NCI-H2227 treated with DMSO at 0.1 percent for 48 hours (cell line): ENCODE measurements around the gene PC.
"Not testable (repeated sequence)": the region's sequence is repeated elsewhere in the genome, so short reads cannot be mapped to it uniquely, and the experiment has no call there.

Experiments used
- DNase-seq: peaks from one replicate; lab custom pipeline; 2025; lab: John Stamatoyannopoulos, UW

Gene PC

GRCh38 chr11:66978717-66979116 lies 20.5 kb upstream of the PC start:
- no peak for DNase-seq

GRCh38 chr11:66978229-66978628 lies 20.0 kb upstream of the PC start:
- DNase-seq, result no peak

DNA sequence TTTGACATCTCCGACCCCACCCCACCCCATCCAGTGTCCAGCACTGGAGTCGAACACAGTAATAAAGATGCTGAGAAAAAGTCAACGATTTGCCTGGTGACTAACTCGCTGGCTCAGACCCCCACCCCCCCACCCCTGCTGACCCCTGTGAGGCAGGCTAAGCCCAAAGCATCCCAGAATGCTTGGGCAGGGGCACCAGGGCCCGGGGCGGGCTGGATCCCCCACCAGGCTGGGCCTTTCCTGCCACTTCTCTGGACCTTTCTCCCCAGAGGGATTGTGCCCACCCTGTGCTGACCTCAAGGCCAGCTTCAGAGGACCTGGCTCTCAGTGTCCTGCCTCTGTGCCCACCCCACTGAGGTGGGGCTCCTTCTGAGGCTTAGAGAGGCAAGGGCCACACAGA lies 18.7 kb upstream of the PC start:
- no peak for DNase-seq

- no peak for DNase-seq
Measured at GRCh38 chr11:66976028-66976467, 17.9 kb upstream of the PC start.

DNA sequence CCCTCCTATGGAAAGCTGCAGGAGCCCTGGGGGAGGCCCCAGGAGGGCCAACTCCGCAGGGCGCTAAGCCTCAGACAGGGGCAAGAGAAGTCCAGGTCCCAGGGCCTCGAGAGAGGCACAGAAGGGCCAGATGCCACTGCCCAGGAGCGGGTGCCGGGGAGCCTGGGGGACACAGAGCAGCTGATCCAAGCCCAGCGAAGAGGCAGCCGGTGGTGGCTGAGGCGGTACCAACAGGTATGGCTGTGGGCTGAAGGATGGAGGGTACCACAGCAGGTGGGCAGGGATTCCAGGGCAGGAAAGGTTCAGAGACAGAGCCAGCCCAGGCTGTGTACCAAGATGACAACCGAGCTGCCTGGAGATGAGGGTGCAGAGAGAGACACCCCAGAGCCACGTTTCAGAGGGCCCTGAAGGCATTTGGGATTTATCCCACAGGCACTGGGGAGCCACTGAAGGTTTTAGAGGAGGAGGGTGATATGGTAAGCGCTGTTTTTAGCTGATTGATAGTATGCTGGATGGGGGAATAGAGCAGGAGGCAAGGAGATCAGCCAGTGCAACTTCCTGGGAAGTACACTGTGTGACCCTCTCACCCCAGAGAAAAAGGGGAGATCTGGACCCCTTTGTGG lies 17.3 kb upstream of the PC start:
- no peak for DNase-seq

DNA sequence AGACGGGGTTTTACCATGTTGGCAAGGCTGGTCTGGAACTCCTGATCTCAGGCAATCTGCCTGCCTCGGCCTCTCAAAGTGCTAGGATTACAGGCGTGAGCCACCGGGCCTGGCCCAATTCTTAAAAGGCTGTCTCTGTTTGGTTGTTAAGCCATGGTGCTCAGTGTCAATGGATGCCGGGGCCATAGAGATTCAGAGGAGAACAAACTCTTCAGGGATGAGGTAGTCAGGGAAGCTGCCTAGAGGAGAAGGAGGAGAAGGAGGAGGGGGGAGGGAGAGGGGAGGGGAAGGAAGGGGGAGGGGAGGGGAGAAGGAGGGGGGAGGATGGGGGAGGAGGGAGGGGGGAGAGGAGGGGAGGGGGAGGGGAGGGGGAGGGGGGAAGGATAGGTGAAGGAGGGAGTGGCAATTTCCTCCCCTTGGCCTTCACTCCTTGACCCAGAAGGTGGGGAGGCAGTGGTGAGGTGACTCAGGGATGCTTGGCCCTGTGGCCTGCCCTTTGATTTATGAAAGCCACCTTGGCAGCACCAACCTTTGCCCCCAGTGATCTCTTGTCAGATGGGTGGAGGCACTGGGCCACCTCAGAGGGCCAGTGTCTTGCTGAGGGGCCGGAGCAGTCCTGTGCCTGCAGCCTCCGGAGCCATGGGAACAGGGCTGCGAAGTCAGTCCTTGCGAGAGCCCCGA lies 16.7 kb upstream of the PC start, which contains the start of gene C11orf86:
Gene C11orf86, plus strand, starts transcription at position 581 of the 681 bp plus-strand sequence. Its CDS starts 59 bp downstream, at position 640.
- no peak for DNase-seq

DNA sequence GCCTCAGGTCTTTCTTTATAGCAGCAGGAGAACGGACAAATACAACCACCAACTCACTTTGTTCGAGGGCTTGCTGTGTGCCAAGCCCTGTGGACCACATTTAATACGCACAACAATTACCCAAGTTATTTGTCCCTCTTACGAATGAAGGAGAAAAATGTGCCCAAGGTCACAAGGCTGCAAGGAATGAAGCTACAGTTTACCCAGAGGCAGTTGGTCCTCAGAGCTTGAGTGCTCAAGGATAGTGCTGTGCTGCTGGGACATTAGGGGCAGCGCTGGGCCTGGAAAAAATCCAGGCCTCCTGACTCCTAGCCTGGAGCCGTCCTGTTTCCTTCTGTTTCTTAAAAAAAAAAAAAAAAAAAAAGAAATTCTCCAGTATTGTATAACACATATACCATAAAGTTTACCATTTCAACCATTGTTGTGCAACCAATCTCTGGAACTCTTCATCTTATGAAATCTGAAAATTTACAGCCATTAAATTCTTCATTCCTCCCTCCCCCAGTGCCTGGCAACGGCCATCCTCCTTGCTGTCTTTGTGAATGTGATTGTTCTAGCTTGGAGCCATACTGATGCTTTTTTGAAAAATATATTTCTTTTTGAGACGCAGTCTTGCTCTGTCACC lies 15.9 kb upstream of the PC start:
- no peak for DNase-seq

DNA sequence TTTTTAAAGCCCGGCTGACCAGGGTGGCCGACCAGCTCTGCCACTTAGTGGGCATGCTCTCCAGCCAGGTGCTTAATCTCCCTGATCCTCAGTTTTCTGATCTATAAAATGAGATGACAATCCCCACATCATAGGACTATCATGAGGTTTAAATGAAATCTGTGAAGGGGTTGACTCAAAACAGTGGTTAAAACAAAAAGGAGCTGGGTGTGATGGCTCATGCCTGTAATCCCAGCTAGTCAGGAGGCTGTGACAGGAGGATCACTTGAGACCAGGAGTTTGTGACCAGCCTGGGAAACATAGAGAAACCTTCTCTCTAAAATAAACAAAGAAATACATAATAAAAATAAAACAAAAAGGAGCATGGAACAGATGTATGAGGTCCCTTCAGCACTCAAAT lies 13.3 kb upstream of the PC start:
- DNase-seq, result no peak

DNA sequence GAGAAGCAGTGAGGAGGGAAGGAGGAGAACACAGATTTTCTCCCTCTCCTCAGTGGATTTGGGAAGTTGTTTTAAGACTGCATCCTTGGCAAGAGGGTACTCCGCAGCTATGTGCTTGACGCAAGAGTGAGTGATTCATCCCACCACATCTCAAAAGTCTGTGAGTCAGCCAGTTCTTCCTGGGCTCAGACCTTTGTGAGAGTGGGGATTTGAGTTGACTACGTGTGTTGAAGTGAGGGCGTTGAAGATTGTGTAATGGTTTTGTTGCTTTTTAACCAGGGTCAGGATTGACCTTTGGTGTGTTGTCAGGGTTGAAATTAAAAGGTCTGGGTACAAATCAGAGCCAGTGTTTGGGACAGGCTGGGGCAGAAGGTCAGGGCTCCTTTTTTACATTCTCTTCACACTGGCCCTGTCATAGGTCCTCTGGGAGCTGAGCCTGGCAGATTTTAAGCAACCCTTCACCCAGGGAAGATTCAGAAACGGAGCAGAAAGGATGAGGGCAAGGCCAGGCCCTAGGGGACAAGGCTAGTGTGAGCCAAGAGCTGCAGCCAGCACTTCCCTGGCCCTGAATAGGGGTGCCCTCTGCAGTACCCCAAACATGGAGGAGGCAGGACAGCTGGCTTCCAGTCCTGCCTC lies 12.7 kb upstream of the PC start:
- no peak for DNase-seq

GRCh38 chr11:66970371-66970806 lies 12.2 kb upstream of the PC start:
- DNase-seq, result no peak

DNA sequence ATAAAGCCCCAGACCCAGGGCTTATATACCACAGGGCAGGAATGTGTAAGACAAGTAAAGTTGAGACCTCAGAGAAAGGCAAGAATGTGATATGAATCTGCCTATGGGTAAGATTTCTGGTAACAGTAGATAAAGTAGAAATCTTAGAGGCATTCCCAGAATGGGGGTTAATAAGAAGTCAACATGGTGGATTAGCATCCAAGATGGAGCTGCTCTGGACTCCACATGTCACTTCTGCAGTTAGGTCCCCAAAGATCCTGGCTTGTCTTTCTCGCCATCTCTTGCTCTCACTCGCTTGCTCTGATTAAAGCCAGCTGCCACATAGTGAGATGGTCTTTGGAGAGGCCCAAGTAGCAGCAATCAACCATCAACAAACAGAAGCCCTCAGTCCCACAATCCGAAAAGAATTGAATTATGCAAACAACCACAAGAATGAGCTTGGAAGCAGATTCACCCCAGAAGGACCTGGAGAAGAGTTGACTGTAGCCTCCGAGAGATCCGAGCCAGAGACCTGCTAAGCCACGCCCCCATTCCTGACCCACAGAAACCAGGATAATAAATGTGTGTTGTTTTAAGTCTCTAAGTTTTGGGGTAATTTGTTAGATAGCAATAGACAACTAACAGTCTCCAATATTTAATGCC lies 11.5 kb upstream of the PC start:
- DNase-seq, result no peak

DNA sequence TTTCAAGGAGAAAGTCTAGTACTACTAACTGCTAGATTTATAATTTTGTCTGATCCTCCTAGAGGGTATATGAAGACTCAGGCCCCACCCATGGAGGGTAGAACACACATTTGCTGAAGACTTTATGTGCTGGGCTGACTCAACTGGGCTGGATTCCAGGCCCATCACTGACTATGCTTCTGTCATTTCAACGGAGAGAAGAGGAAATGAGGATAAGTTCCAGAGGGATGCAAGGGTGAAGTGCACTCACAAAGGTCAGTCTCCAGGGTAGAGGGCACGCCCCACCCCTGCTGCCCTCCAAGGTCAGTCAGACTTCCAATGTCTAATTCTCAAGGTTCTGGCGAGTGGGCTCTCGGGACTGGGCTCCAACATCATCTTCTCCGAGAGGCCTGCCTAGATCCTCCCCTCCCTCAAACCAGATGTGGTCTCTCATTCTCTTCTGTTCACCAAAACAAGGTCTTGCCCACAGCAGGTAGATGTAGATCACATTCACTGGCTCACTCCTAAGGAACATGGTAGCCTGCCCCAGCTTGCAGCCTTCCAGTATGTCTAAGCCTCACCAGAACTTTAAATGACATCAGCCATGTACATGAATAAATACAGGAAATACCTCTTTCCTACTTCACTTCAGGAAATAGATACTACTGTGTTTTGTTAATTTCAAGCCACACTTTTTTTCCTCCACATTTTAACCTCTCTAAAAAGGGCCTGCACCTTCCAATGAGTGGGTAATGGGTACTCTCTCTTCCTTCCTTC lies 9.7 kb upstream of the PC start:
- DNase-seq, result no peak

DNA sequence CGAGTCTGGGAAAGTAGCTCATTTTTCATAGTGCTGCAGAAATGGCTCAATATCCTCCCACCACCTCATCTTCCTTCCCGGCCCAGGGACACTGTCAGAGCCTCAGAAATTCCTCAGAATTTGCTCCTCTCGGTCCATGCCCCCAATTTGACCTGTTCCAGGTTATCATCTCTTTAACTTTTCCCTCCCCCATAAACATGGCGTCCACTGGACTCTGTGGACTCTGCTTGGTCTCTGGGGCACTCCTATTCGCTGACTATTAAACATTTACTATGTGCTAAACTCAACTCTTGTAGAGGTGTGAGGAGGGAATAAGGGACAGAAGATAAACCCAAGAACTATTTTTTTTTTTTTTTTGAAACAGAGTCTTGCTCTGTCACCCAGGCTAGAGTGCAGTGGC lies 8.2 kb upstream of the PC start:
- no peak for DNase-seq

DNA sequence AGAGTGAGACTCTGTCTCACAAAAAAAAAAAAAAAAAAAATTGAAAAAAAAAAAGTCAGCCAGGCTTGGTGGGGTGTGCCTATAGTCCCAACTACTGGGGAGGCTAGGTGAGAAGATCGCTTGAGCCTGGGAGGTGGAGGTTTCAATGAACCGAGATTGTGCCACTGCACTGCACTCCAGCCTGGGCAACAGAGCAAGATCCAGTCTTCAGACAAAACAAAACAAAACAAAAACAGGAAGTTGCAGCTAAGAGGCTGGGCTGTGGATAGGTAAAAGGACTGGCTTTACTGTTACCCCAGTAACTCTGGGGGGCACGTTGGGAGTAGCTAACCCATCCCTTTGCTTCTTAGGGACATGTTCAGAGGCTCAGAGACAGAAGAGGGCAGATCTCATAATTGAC lies 6.3 kb upstream of the PC start:
- DNase-seq, result no peak

GRCh38 chr11:66962801-66963200 lies 4.6 kb upstream of the PC start:
- DNase-seq, result no peak

DNA sequence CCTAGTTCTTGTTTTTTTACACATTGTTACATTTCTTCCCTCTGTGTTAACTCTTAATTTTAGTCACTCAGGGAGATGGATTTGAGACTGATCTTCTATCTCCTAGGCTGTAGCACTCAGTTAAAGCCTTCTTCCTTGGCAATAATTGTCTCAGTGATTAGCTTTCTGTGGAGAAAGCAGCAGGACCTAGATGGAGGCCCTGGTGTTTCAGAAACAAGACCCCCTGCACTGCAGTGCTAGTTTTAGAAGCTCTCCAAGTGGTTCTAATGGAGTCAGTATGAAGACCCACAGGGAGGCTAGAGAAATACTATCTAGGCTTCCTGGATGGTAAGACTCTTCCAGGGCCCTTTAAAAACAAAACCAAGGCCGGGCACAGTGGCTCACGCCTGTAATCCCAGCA lies 4.1 kb upstream of the PC start:
- DNase-seq, result no peak

DNA sequence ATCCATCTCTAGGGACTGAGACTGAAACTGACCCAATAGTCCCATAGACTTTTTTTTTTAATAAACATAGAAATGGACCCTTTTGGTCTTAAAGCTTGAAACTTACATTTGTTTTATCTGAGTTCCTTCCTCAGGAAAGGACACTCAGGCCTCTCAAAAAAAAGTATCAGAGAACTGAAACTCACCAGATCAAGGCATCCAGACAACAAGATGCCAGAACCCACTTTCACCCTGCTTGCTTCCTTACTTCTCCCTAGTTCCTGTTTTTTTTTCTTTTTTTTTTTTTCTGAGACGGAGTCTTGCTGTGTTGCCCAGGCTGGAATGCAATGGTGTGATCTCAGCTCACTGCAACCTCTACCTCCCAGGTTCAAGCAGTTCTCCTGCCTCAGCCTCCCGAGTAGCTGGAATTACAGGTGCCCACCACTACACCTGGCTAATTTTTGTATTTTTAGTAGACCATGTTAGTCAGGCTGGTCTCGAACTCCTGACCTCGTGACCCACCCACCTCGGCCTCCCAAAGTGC lies 3.6 kb upstream of the PC start:
- DNase-seq, result not testable (repeated sequence)

DNA sequence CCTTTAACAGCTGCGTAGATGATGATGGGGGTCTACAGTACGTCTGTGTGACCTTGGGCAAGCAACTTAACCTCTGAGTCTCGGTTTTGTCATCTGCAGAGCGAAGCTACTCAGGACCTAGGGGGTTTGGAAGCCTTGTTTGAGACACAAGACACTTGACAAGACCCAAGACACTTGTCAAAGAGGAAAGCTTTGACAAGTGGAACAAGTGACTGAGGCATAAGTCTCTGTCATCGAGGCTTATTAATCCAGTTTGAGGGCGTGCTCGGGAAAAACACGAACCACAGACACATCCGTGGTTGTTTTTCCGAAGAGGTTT lies 732 bp upstream of the PC start:
- no peak for DNase-seq

GRCh38 chr11:66957971-66958231 lies 282 bp downstream of the PC start:
- DNase-seq, result peak; percentile 79

- no peak for DNase-seq
Measured at GRCh38 chr11:66956689-66957290, 1.4 kb downstream of the PC start.

GRCh38 chr11:66953081-66953833 lies 4.9 kb downstream of the PC start:
- no peak for DNase-seq
